ENCODE results near the gene YARS2. TPM values are rescaled to one million over a fixed set of nuclear protein-coding genes. Genes with fewer than 3 reads are reported as not detected.

Gene YARS2
- polyA plus RNA-seq, 2 of the 4 experiments (the other 2 are of a cell fraction): 23.3 to 43.2 TPM

DNA sequence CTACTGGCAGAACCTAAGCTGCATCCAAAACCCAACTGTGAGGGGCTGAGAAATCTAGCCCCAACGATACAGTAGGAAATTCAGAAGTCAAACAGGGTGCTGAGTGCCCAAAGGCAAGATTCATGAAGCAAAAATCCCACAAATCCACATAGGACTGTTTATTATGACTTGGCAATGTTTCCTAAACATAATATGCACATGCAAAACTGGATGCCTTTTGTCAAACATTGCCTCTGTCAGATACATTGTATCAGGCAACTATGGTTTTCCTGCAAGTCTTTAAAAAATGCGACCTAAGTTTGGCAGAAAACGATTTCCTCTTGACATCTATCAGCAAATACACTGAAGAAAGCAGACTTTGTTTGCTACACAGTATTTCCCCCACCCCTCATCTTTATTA lies 27.3 kb upstream of the YARS2 start:
- ChIA-PET POLR2A (no interaction called here), CTCF (interaction anchor here (1.1 kb wide), 1 partner anchor 27 kb away, joined by 4 read pairs; the partner anchor contains the start of gene YARS2)
- WGBS (ENCODE audit: missing lambda C conversion rate): 41% methylated on average over 3 of the region's 3 CpGs
- ATAC-seq (no peak), FAIRE-seq (no peak), DNase-seq (ENCODE audit: low read depth in 1 of 2, low spot score in 1 of 2) (no peak)
- Histone ChIP-seq H3K4me2 (no peak overlapping the region), H3K9me3 (no peaks in the 10 kb centered on the region), H3K4me3 (no peak overlapping the region), H3K4me1 (no peaks in the 10 kb centered on the region), H3K27ac (no peak overlapping the region)
- TF ChIP-seq KDM1A (IDR thresholded peaks at IDR 0.05; ENCODE audit: low read depth) (no peak), HEYL (CRISPR knock-in tag; IDR thresholded peaks at IDR 0.05) (no peak), HOXA7 (CRISPR knock-in tag; IDR thresholded peaks at IDR 0.05) (no peak), MAFK (IDR thresholded peaks at IDR 0.05; ENCODE audit: partially characterized antibody) (no peak)

DNA sequence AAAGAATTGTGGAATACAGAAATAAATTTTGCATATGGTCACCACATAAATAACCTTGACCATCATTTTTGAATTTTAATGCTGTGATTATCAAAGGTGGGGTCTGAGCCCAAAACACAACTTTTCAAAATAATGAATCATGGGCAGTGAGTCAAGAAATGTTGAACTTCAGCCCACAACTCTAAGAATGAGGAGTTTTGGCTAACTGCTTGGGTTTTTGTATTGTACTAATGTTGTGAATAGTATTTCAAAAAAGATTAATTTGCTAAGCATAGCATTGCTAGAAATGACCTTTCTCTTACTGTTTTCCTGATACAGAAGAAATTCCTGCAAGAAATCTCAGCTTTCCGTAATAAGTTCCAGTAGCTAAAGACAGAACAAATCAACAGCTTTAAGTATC lies 24.4 kb upstream of the YARS2 start:
- no peak overlapping the region for H3K4me2 ChIP-seq
- H3K4me1 ChIP-seq: no peaks in the 10 kb centered on the region
- WGBS (ENCODE audit: missing lambda C conversion rate): 82% methylated on average over 1 of the region's 1 CpG
- H3K27ac ChIP-seq: no peak overlapping the region
- DNase-seq (ENCODE audit: low read depth in 1 of 2, low spot score in 1 of 2) (no peak), FAIRE-seq (no peak), ATAC-seq (no peak)
- TF ChIP-seq, protein P1, sequence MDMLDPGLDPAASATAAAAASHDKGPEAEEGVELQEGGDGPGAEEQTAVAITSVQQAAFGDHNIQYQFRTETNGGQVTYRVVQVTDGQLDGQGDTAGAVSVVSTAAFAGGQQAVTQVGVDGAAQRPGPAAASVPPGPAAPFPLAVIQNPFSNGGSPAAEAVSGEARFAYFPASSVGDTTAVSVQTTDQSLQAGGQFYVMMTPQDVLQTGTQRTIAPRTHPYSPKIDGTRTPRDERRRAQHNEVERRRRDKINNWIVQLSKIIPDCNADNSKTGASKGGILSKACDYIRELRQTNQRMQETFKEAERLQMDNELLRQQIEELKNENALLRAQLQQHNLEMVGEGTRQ (IDR thresholded peaks at IDR 0.05): no peak
- TF ChIP-seq CBX8 (IDR thresholded peaks at IDR 0.05): no peak
- no peak for TF ChIP-seq ESRRA (IDR thresholded peaks at IDR 0.05; ENCODE audit: borderline replicate concordance, low read length)
- ChIA-PET POLR2A (no interaction called here), CTCF (interaction anchor here (0.6 to 3.0 kb wide), 2 partner anchors 24 to 590 kb away, joined by 3 to 12 read pairs; partner anchors contain the start of gene YARS2)
- H3K4me3 ChIP-seq: no peak overlapping the region
- H3K9me3 ChIP-seq: no peaks in the 10 kb centered on the region

DNA sequence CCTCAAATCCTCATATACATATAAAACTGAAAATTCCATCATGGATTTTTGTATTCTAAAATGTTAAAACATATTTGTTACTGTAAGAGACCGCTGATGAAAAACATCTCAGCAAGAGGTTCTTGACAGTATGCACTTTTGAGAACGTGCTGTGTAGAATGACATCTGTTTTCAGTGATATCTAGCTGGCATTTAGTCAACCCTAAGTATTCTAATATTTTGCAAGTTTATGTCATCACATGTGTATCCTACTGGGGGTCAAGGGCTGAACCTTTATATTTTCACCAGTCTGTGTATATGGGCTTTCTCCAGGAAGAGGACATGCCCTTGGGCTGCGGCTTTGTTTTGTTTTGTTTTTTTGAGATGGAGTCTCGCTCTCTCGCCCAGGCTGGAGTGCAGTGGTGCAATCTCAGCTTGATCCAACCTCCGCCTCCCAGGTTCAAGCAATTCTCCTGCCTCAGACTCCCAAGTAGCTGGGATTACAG lies 22.0 kb upstream of the YARS2 start:
- DNase-seq (ENCODE audit: low read depth in 1 of 2, low spot score in 1 of 2): no peak
- Histone ChIP-seq H3K4me1 (no peaks in the 10 kb centered on the region), H3K4me2 (no peak overlapping the region), H3K4me3 (no peak overlapping the region), H3K27ac (no peak overlapping the region), H3K9me3 (no peaks in the 10 kb centered on the region)
- WGBS (ENCODE audit: missing lambda C conversion rate): 45% methylated on average over 6 of the region's 6 CpGs
- ATAC-seq: no peak
- TF ChIP-seq CHD4 (IDR thresholded peaks at IDR 0.05; ENCODE audit: borderline replicate concordance): no peak
- no peak for TF ChIP-seq CHD2 (IDR thresholded peaks at IDR 0.05; ENCODE audit: low read length, partially characterized antibody)
- no peak for TF ChIP-seq HEYL (CRISPR knock-in tag; IDR thresholded peaks at IDR 0.05)
- TF ChIP-seq, protein P2, sequence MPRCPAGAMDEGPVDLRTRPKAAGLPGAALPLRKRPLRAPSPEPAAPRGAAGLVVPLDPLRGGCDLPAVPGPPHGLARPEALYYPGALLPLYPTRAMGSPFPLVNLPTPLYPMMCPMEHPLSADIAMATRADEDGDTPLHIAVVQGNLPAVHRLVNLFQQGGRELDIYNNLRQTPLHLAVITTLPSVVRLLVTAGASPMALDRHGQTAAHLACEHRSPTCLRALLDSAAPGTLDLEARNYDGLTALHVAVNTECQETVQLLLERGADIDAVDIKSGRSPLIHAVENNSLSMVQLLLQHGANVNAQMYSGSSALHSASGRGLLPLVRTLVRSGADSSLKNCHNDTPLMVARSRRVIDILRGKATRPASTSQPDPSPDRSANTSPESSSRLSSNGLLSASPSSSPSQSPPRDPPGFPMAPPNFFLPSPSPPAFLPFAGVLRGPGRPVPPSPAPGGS (IDR thresholded peaks at IDR 0.05): no peak
- no peak for TF ChIP-seq RNF2 (IDR thresholded peaks at IDR 0.05; ENCODE audit: borderline replicate concordance, low read depth)
- no peak for TF ChIP-seq ZC3H11A (IDR thresholded peaks at IDR 0.05)
- TF ChIP-seq CBX8 (IDR thresholded peaks at IDR 0.05): no peak
- no peak for TF ChIP-seq HOXB5 (CRISPR knock-in tag; IDR thresholded peaks at IDR 0.05)
- TF ChIP-seq FOSB (CRISPR knock-in tag; IDR thresholded peaks at IDR 0.05): no peak
- TF ChIP-seq ZSCAN20 (CRISPR knock-in tag; IDR thresholded peaks at IDR 0.05): no peak
- TF ChIP-seq ESRRA (IDR thresholded peaks at IDR 0.05; ENCODE audit: borderline replicate concordance, low read length): no peak
- no peak for TF ChIP-seq TP53 (CRISPR knock-in tag; IDR thresholded peaks at IDR 0.05)
- no peak for TF ChIP-seq CBX2 (IDR thresholded peaks at IDR 0.05; ENCODE audit: borderline replicate concordance, low read depth)
- ChIA-PET POLR2A (no interaction called here), CTCF (interaction anchor here (1.6 kb wide), 1 partner anchor 22 kb away, joined by 4 read pairs; the partner anchor contains the start of gene YARS2)
- FAIRE-seq: no peak

DNA sequence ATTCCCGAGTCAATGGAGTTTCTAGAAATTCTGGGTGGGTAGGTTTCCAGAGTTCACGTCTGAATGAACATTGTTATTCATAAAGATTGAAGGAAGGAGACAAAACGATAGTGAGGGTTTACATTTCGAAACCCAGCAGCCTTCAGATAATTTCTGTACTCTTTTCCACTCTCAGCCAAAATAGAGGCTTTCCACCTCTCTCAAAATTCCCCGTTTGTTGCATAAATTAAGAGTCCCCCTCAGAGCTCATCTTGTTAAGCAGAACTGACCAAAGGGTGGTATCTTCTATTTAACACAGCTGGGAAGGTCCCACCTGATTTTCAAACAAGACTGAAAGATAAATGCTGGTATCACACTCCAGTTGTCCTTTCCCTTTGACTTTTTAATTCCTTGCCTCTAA lies 21.5 kb upstream of the YARS2 start:
- Histone ChIP-seq H3K4me1 (no peaks in the 10 kb centered on the region), H3K4me3 (no peak overlapping the region), H3K4me2 (no peak overlapping the region), H3K27ac (no peak overlapping the region), H3K9me3 (no peaks in the 10 kb centered on the region)
- no peak for ATAC-seq
- no peak for FAIRE-seq
- POLR2A ChIA-PET: no interaction called here
- TF ChIP-seq, protein P3, sequence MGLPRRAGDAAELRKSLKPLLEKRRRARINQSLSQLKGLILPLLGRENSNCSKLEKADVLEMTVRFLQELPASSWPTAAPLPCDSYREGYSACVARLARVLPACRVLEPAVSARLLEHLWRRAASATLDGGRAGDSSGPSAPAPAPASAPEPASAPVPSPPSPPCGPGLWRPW (IDR thresholded peaks at IDR 0.05): no peak
- no peak for TF ChIP-seq RCOR1 (IDR thresholded peaks at IDR 0.05; ENCODE audit: low read depth, low read length)
- TF ChIP-seq HOXB5 (CRISPR knock-in tag; IDR thresholded peaks at IDR 0.05): no peak
- no peak for TF ChIP-seq MAZ (IDR thresholded peaks at IDR 0.05; ENCODE audit: borderline replicate concordance, low read depth, low read length)
- no peak for TF ChIP-seq FOSL2 (IDR thresholded peaks at IDR 0.05)
- no peak for TF ChIP-seq FOSL2 (CRISPR knock-in tag; IDR thresholded peaks at IDR 0.05)
- TF ChIP-seq, protein P2 (IDR thresholded peaks at IDR 0.05): no peak
- WGBS (ENCODE audit: missing lambda C conversion rate): 32% methylated on average over 5 of the region's 5 CpGs
- no peak for DNase-seq (ENCODE audit: low read depth in 1 of 2, low spot score in 1 of 2)
- CTCF ChIA-PET: interaction anchor here (1.6 kb wide), 1 partner anchor 22 kb away, joined by 4 read pairs; the partner anchor contains the start of gene YARS2

All from A549 (cell line).